H1 (cell line): ENCODE measurements around the gene ULK1.

ENCODE experiments used
- BCL11A ChIP-seq, 2 experiments: IDR thresholded peaks; one replicate each; pipeline ENCODE4 v1.6.1; 2011; ENCODE audit warnings: low read depth in 2 of 2, low read length in 2 of 2, mild to moderate bottlenecking in 2 of 2
- CREB1 ChIP-seq: IDR thresholded peaks from 2 replicates; pipeline ENCODE4 v1.6.1; 2012; ENCODE audit warnings: inconsistent platforms
- EGR1 ChIP-seq: IDR thresholded peaks from 2 replicates; pipeline ENCODE4 v1.6.1; 2011; ENCODE audit warnings: low read depth, low read length, borderline replicate concordance
- EZH2 ChIP-seq: fragments of 200-600 bp; sonication (generic); IDR thresholded peaks from 2 replicates; pipeline ENCODE4 v1.7.1; 2012; ENCODE audit warnings: low read depth, mild to moderate bottlenecking, moderate library complexity, low read length, inconsistent platforms; ENCODE audit not compliant: severe bottlenecking
- KDM1A ChIP-seq: fragments of 200-600, 300-600 bp; sonication (generic); IDR thresholded peaks from 2 replicates; pipeline ENCODE4 v1.7.1; 2016; ENCODE audit warnings: mild to moderate bottlenecking, low read length, borderline replicate concordance
- MAFK ChIP-seq: IDR thresholded peaks from 2 replicates; pipeline ENCODE4 v1.6.1; 2012; ENCODE audit warnings: low read depth, mild to moderate bottlenecking, improper control_type of control experiment, low read length
- NRF1 ChIP-seq: IDR thresholded peaks from 2 replicates; pipeline ENCODE4 v1.6.1; 2011; ENCODE audit warnings: mild to moderate bottlenecking, low read depth, low read length, improper control_type of control experiment
- PHF8 ChIP-seq: fragments of 200-600 bp; sonication (generic); conservative IDR thresholded peaks from 2 replicates; pipeline ENCODE4 v1.7.1; 2012; ENCODE audit warnings: low read depth, mild to moderate bottlenecking, inconsistent platforms, low read length, moderate library complexity
- POLR2A ChIP-seq, 2 experiments: IDR thresholded peaks; 1 replicate in 1 of 2; 2 replicates in 1 of 2; pipeline ENCODE4 v1.6.1; 2011; ENCODE audit warnings: low read depth in 2 of 2, low read length in 2 of 2, mild to moderate bottlenecking in 2 of 2; ENCODE audit errors: control extremely low read depth in 1 of 2
- RFX5 ChIP-seq: IDR thresholded peaks from 2 replicates; pipeline ENCODE4 v1.6.1; 2011; ENCODE audit warnings: low read depth, low read length, improper control_type of control experiment, borderline replicate concordance
- SRF ChIP-seq: IDR thresholded peaks from 2 replicates; pipeline ENCODE4 v1.6.1; 2011; ENCODE audit warnings: mild to moderate bottlenecking, low read depth, low read length, moderate library complexity
- TF ChIP-seq, protein P1 (sequence below): IDR thresholded peaks from 2 replicates; pipeline ENCODE4 v1.6.1; 2012; ENCODE audit warnings: inconsistent platforms
- TF ChIP-seq, protein P2 (sequence below), 3 experiments: IDR thresholded peaks; 1 replicate in 2 of 3; 2 replicates in 1 of 3; pipeline versions ENCODE4 v1.5.1 to v1.6.1; 2011; ENCODE audit warnings: low read length in 3 of 3, mild to moderate bottlenecking in 3 of 3, inconsistent platforms in 2 of 3, low read depth in 1 of 3, moderate library complexity in 1 of 3; ENCODE audit not compliant: insufficient read depth in 1 of 3; ENCODE audit errors: control extremely low read depth in 1 of 3

DNA sequence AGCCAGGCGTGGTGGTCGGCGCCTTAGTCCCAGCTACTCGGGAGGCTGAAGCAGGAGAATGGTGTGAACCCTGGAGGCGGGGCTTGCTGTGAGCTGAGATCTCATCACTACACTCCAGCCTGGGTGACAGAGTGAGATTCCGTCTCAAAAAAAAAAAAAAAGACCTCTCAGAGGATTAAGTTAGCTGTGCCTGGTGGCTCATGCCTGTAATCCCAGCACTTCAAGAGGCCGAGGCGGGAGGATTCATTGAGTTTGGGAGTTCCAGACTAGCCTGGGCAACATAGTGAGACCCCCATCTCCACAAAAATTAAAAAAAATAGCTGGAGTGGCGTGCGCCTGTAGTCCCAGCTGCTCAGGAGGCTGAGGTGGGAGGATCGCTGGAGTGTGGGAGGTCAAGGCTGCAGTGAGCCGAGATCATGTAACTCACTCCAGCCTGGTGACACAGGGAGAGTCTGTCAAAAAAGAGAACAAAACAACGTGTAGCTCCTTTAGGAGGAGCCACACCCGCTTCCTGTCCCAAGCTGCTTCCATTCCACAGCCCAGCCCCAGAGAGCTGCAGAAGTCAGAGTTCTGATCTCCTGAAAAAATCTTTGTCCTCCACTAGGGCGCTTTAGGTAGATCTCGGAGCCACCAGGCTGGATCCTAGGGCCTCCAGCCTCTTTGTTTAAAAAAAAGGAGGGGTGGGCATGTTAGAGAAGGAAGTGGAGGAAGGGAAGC is 11.5 kb upstream of the ULK1 start:
- TF ChIP-seq, protein P1, sequence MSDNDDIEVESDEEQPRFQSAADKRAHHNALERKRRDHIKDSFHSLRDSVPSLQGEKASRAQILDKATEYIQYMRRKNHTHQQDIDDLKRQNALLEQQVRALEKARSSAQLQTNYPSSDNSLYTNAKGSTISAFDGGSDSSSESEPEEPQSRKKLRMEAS, result no peak
- TF ChIP-seq, protein P2, sequence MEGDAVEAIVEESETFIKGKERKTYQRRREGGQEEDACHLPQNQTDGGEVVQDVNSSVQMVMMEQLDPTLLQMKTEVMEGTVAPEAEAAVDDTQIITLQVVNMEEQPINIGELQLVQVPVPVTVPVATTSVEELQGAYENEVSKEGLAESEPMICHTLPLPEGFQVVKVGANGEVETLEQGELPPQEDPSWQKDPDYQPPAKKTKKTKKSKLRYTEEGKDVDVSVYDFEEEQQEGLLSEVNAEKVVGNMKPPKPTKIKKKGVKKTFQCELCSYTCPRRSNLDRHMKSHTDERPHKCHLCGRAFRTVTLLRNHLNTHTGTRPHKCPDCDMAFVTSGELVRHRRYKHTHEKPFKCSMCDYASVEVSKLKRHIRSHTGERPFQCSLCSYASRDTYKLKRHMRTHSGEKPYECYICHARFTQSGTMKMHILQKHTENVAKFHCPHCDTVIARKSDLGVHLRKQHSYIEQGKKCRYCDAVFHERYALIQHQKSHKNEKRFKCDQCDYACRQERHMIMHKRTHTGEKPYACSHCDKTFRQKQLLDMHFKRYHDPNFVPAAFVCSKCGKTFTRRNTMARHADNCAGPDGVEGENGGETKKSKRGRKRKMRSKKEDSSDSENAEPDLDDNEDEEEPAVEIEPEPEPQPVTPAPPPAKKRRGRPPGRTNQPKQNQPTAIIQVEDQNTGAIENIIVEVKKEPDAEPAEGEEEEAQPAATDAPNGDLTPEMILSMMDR (IDR thresholded peaks at IDR 0.05; ENCODE audit: control extremely low read depth in 1 of 3, insufficient read depth in 1 of 3, low read depth in 1 of 3, low read length in 3 of 3), result no peak
- TF ChIP-seq BCL11A (IDR thresholded peaks at IDR 0.05; ENCODE audit: low read depth in 2 of 2, low read length in 2 of 2) (no peak), PHF8 (no peak), POLR2A (IDR thresholded peaks at IDR 0.05; ENCODE audit: control extremely low read depth in 1 of 2, low read depth in 2 of 2, low read length in 2 of 2) (no peak), NRF1 (no peak), SRF (no peak), RFX5 (no peak), CREB1 (no peak), EGR1 (no peak), KDM1A (no peak), MAFK (no peak), EZH2 (no peak)
